Fibroblast of lung (primary cell): ENCODE results near the gene RTN4RL1. TPM values are rescaled to one million over a fixed set of nuclear protein-coding genes. Genes with fewer than 3 reads are reported as not detected.

ENCODE experiments used
- DNase-seq, 2 donors: peaks; one replicate each; pipeline versions ENCODE4 v3.0.0 to v3.0.0-alpha.2; 2010; ENCODE audit warnings: low read depth in 2 of 2
- H2AFZ ChIP-seq: 2 replicates; pipeline ENCODE4 v1.5.1; 2012; ENCODE audit warnings: low read length, control low read depth, inconsistent platforms
- H3K27ac ChIP-seq: 2 replicates; pipeline ENCODE4 v1.5.1; 2011; ENCODE audit warnings: low read length, control low read depth; ENCODE audit not compliant: insufficient read depth
- H3K27me3 ChIP-seq: 2 replicates; pipeline ENCODE4 v1.5.1; 2011; ENCODE audit warnings: mild to moderate bottlenecking, low read length; ENCODE audit not compliant: control insufficient read depth, insufficient read depth
- H3K36me3 ChIP-seq: 2 replicates; pipeline ENCODE4 v1.5.1; 2011; ENCODE audit warnings: low read length; ENCODE audit not compliant: control insufficient read depth, insufficient read depth
- H3K4me1 ChIP-seq: 2 replicates; pipeline ENCODE4 v1.5.1; 2011; ENCODE audit warnings: low read length; ENCODE audit not compliant: control insufficient read depth, insufficient read depth; ENCODE audit errors: extremely low read depth
- H3K4me2 ChIP-seq: 2 replicates; pipeline ENCODE4 v1.5.1; 2011; ENCODE audit warnings: low read length, control low read depth; ENCODE audit not compliant: insufficient read depth; ENCODE audit errors: extremely low read depth
- H3K4me3 ChIP-seq, 4 experiments: fragments of 200-600 bp in 1 of 4; sonication (generic) in 1 of 4; replicated peaks in 1 of 4; 2 replicates each; pipeline ENCODE4 v1.5.1; 2011 to 2016; ENCODE audit warnings: low read length in 4 of 4, low read depth in 3 of 4, mild to moderate bottlenecking in 3 of 4, control low read depth in 2 of 4, inconsistent platforms in 1 of 4, mixed read lengths in 1 of 4; ENCODE audit not compliant: insufficient read depth in 1 of 4; ENCODE audit errors: control extremely low read depth in 1 of 4
- H3K79me2 ChIP-seq: 2 replicates; pipeline ENCODE4 v1.5.1; 2012; ENCODE audit warnings: mild to moderate bottlenecking, low read length, inconsistent platforms; ENCODE audit not compliant: control insufficient read depth, insufficient read depth
- H3K9ac ChIP-seq: 2 replicates; pipeline ENCODE4 v1.5.1; 2011; ENCODE audit warnings: mild to moderate bottlenecking, low read length, control low read depth; ENCODE audit not compliant: insufficient read depth
- H3K9me3 ChIP-seq: 2 replicates; pipeline ENCODE4 v1.5.1; 2012; ENCODE audit warnings: low read depth, low read length; ENCODE audit not compliant: control insufficient read depth, insufficient read depth
- H4K20me1 ChIP-seq: 2 replicates; pipeline ENCODE4 v1.5.1; 2011; ENCODE audit warnings: low read length; ENCODE audit not compliant: control insufficient read depth, insufficient read depth; ENCODE audit errors: extremely low read depth
- EZH2 ChIP-seq: IDR thresholded peaks from 2 replicates; pipeline ENCODE4 v1.5.1; 2012; ENCODE audit warnings: low read length, control low read depth, mild to moderate bottlenecking; ENCODE audit errors: missing control alignments
- polyA plus RNA-seq, 2 donors: library from polyadenylated mRNA; depleted of rRNA in 1 of 2; stranded (reverse) in 1 of 2; unstranded in 1 of 2; fragments of >200 nt; gene quantifications; 2 replicates each; pipeline ENCODE4 v1.2.1, GENCODE V29; 2011 to 2012; ENCODE audit warnings: missing spikeins in 1 of 2
- total RNA-seq: library from RNA; depleted of rRNA; stranded (reverse); fragments of >200 nt; gene quantifications from 2 replicates; pipeline ENCODE4 v1.2.1, GENCODE V29; 2014
- TF ChIP-seq, protein P1 (sequence below), 2 donors: IDR thresholded peaks in 1 of 2; conservative IDR thresholded peaks in 1 of 2; 1 replicate in 1 of 2; 2 replicates in 1 of 2; pipeline ENCODE4 v1.5.1; 2011 to 2012; ENCODE audit warnings: low read length in 2 of 2, control low read depth in 1 of 2, inconsistent platforms in 1 of 2, low read depth in 1 of 2, mild to moderate bottlenecking in 1 of 2

Gene RTN4RL1
- total and polyA plus RNA-seq, 2 donors (not counting 1 experiment from before 2014, with no cell fraction given) = 0.39 to 0.83 TPM

DNA sequence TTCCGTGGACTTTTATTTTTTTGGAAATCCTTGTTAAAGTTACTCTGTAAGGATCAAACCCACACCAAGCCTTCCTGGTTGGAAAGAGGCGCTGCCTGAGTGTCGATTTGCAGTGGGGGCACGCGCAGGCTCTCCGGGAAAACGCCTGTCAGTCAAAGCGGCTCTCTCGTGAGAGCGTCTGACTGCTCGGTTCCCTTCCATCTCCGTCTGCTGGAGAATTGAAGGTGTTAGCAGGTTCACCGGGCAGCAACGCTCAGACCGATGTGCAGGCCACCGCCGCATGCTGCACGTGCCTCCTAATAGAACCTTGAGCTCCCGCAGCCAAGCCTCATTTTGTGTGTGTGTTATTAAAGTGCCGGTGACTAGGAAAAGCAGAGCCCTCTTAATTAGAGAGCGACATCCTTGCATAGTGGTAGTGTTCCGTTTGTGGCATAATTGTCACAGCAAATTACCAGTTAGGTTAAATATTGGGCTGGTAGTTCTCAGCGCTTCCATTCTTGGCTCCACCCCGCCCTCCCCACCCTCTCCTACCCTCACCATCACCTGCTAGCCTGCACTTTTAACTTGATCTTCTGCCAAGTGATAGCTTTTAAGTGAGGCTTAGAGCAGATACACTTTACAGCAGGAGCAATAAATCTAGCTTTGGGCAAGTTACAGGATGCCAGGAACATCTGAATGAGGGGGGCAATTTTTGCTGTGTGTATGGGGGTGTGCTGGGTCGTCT, 119.8 kb downstream of the RTN4RL1 start:
- Histone ChIP-seq H3K4me1 (peaks cover 3% of the 10 kb centered on the region), H3K4me2 (no peak overlapping the region), H2AFZ (no peak overlapping the region), H3K27ac (no peak overlapping the region), H3K36me3 (no peaks in the 10 kb centered on the region), H3K9me3 (no peaks in the 10 kb centered on the region), H3K4me3 (no peak overlapping the region), H3K79me2 (no peaks in the 10 kb centered on the region), H4K20me1 (no peaks in the 10 kb centered on the region), H3K9ac (no peak overlapping the region), H3K27me3 (peaks cover 20% of the 10 kb centered on the region)
- TF ChIP-seq, protein P1, sequence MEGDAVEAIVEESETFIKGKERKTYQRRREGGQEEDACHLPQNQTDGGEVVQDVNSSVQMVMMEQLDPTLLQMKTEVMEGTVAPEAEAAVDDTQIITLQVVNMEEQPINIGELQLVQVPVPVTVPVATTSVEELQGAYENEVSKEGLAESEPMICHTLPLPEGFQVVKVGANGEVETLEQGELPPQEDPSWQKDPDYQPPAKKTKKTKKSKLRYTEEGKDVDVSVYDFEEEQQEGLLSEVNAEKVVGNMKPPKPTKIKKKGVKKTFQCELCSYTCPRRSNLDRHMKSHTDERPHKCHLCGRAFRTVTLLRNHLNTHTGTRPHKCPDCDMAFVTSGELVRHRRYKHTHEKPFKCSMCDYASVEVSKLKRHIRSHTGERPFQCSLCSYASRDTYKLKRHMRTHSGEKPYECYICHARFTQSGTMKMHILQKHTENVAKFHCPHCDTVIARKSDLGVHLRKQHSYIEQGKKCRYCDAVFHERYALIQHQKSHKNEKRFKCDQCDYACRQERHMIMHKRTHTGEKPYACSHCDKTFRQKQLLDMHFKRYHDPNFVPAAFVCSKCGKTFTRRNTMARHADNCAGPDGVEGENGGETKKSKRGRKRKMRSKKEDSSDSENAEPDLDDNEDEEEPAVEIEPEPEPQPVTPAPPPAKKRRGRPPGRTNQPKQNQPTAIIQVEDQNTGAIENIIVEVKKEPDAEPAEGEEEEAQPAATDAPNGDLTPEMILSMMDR (conservative IDR thresholded peaks at IDR 0.05 in 1 of 2, IDR thresholded peaks at IDR 0.05 in 1 of 2; ENCODE audit: low read depth in 1 of 2, low read length in 2 of 2) = no peak
- peak; percentile 40 for TF ChIP-seq EZH2
- DNase-seq = peak in 1 of 2 donors; percentile 11

DNA sequence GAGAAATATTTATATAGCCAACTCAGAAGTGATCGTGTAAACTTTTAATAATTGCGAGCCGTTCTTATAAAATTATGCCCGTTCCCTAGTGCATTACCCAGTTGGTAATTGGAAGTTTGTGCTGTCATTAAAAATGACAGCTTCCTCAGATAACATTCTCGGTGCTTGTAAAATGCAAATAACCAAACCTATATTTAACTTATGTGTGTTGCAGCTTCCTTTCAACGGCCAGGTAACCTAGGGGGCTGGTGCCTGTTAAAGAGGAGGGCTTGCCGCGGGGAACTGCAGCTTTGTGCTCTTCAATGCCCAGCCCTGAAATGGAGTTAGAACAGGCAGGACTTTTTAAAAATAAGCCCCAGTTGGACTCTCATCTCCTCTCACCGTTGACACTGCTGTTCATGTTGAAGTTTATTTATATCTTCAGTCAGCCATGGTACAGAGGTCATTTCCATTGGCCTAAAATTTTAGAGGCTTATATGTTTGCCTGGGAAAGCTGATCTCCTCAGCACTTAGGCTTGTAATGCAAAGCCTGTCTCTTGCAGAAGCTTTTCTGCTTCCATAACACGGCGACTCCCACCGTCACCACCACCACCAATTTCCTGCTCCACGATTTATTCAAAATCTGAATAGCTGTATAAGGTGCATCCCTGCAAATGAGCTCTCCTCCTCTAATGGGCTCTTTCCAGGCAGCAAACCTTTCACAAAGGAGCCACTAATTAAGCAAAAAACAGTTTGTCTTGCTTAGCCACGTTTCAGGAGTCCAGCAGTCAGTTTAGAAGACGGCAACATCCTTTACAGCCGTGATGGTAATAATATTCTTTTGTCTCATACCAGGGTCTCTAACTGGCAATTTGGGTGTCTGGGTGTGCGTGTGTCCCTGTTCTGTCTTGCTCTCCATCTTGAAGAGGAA, 120.6 kb downstream of the RTN4RL1 start:
- no peak overlapping the region for H3K27ac ChIP-seq
- H3K4me2 ChIP-seq = no peak overlapping the region
- H4K20me1 ChIP-seq = no peaks in the 10 kb centered on the region
- H2AFZ ChIP-seq = no peak overlapping the region
- no peak overlapping the region for H3K9ac ChIP-seq
- no peak overlapping the region for H3K4me3 ChIP-seq
- H3K79me2 ChIP-seq = no peaks in the 10 kb centered on the region
- H3K9me3 ChIP-seq = no peaks in the 10 kb centered on the region
- no peak for DNase-seq
- H3K36me3 ChIP-seq = no peaks in the 10 kb centered on the region
- H3K27me3 ChIP-seq = peaks cover 20% of the 10 kb centered on the region
- no peak for TF ChIP-seq EZH2
- TF ChIP-seq, protein P1 (conservative IDR thresholded peaks at IDR 0.05 in 1 of 2, IDR thresholded peaks at IDR 0.05 in 1 of 2; ENCODE audit: low read depth in 1 of 2, low read length in 2 of 2) = no peak
- peaks cover 3% of the 10 kb centered on the region for H3K4me1 ChIP-seq

DNA sequence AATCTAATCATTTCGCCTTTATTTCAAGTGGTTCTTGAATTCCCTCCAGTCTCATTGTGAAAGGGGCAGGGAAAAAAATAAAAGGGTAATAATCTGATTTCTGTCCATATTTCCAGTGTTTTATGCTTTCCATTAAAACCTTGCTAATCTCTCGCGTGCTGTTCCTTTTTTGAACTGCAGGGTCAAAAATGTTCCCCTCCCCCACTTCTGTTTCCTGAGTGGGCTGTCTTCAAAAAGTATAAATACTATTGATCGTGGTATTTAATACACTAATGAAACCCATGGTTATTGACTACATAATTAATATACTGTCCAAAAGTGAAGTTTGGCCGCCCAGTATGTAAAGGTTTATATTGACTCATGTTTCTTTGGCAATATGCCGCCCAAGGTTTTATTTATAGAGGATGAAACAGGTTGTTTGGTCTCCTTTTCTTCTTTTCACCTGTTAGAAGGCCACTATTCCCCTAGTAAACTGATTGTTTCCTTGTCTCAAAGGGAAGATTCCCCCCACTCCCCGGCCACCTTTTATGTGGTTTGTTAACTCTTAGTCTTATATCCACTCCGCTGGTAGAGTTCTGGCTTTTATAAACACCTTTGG, 125.6 kb downstream of the RTN4RL1 start:
- Histone ChIP-seq H3K9me3 (no peaks in the 10 kb centered on the region), H2AFZ (no peak overlapping the region), H3K36me3 (peaks cover 4% of the 10 kb centered on the region), H3K4me1 (no peaks in the 10 kb centered on the region), H3K9ac (no peak overlapping the region), H3K79me2 (no peaks in the 10 kb centered on the region), H4K20me1 (no peaks in the 10 kb centered on the region), H3K4me3 (no peak overlapping the region), H3K4me2 (no peak overlapping the region), H3K27ac (no peak overlapping the region), H3K27me3 (no peaks in the 10 kb centered on the region)
- TF ChIP-seq EZH2 = no peak
- TF ChIP-seq, protein P1 (conservative IDR thresholded peaks at IDR 0.05 in 1 of 2, IDR thresholded peaks at IDR 0.05 in 1 of 2; ENCODE audit: low read depth in 1 of 2, low read length in 2 of 2) = peak in 1 of 2 donors; percentile 23
- no peak for DNase-seq
